SU-DHL-6 (cell line): Measurements from ENCODE around the gene CIB2.

ENCODE experiments used
- EZH2phosphoT487 ChIP-seq: fragments of 200-600 bp; sonication (generic), shearing (Covaris generic); conservative IDR thresholded peaks from 2 replicates; pipeline ENCODE4 v1.6.1; 2018; ENCODE audit warnings: mild to moderate bottlenecking, antibody characterized with exemption, low read length, moderate library complexity, mixed read lengths
- TF ChIP-seq, protein P1 (sequence below): fragments of 200-600 bp; sonication (generic); IDR thresholded peaks from one replicate; pipeline ENCODE4 v1.5.1; 2017; ENCODE audit warnings: antibody characterized with exemption, mild to moderate bottlenecking, low read length, moderate library complexity; ENCODE audit not compliant: insufficient read depth, poor library complexity, severe bottlenecking

DNA sequence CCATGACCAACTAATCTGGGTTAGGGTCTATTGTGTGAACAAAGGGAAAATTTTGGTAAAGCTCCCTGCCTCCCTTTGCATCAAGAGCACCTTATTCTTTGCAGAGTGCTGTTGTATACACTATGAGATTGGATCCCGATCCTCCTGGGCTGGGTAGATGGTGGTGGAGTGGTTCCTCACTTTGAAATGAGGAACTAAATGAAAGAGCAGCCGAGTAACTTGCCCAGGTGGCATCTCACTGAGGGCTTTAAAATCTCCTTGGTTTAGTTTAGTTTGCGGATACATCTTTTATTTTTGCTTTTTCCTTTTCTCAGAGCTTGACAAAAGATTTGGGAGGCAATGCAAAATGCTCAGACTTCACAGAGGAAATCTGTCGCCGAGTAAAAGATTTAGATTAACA is 37.4 kb upstream of the CIB2 start:
- no peak for TF ChIP-seq EZH2phosphoT487
- TF ChIP-seq, protein P1, sequence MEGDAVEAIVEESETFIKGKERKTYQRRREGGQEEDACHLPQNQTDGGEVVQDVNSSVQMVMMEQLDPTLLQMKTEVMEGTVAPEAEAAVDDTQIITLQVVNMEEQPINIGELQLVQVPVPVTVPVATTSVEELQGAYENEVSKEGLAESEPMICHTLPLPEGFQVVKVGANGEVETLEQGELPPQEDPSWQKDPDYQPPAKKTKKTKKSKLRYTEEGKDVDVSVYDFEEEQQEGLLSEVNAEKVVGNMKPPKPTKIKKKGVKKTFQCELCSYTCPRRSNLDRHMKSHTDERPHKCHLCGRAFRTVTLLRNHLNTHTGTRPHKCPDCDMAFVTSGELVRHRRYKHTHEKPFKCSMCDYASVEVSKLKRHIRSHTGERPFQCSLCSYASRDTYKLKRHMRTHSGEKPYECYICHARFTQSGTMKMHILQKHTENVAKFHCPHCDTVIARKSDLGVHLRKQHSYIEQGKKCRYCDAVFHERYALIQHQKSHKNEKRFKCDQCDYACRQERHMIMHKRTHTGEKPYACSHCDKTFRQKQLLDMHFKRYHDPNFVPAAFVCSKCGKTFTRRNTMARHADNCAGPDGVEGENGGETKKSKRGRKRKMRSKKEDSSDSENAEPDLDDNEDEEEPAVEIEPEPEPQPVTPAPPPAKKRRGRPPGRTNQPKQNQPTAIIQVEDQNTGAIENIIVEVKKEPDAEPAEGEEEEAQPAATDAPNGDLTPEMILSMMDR, result no peak
